Right ventricle myocardium superior (tissue), 1 donor: ENCODE results near the gene TRIM9. TPM values are rescaled to one million over a fixed set of nuclear protein-coding genes. Genes with fewer than 3 reads are reported as not detected.
A peak's percentile ranks its signal among the peaks of the same experiment; 100 is the strongest.
"Not testable (repeated sequence)": the region's sequence is repeated elsewhere in the genome, so short reads cannot be mapped to it uniquely, and the experiment has no call there.

ENCODE experiments used
- ATAC-seq: fragments of 200-7000 bp; cut with Tn5 transposase; one replicate; pipeline ENCODE4 v1.9.1; 2020; ENCODE audit warnings: mild to moderate bottlenecking; ENCODE audit not compliant: poor library complexity
- DNase-seq: peaks from one replicate; pipeline ENCODE4 v3.0.0-alpha.2; 2020
- intact Hi-C: fragments of 100-400 bp; cut with DNase I; formaldehyde crosslinking; loops from one replicate; pipeline ENCODE4 v1.11.2; 2022
- total RNA-seq: library from RNA; stranded (reverse); fragmentation: NEBNext Ultra II Directional; extraction: Animal tissue kit (Norgen Biotek cat#: 25700); gene quantifications from one replicate; pipeline ENCODE4 v1.2.1, GENCODE V29; 2021
- donor health status: DM: no; HTN: yes; CAD: no; lungs with severe emphysema.

TRIM9 gene
- total RNA-seq, 1 donor from 2014 or later: 0.40 TPM

GRCh38 chr14:50979941-50980850 lies 114.7 kb downstream of the TRIM9 start:
- intact Hi-C loops: no loop called here
- ATAC-seq: no peak
- no peak for DNase-seq

- intact Hi-C loops: no loop called here
- DNase-seq: no peak
- no peak for ATAC-seq
Measured at GRCh38 chr14:50978888-50979287, 116.0 kb downstream of the TRIM9 start.

- intact Hi-C loops: no loop called here
- ATAC-seq (no peak), DNase-seq (no peak)
Measured at GRCh38 chr14:50978529-50978871, 116.4 kb downstream of the TRIM9 start.

- intact Hi-C loops: no loop called here
- DNase-seq (no peak), ATAC-seq (no peak)
Measured at GRCh38 chr14:50977863-50978528, 116.9 kb downstream of the TRIM9 start.

GRCh38 chr14:50974118-50974517 lies 120.8 kb downstream of the TRIM9 start:
- intact Hi-C loops: no loop called here
- DNase-seq: no peak
- ATAC-seq: peak; percentile 52

- no peak for DNase-seq
- intact Hi-C loops: no loop called here
Measured at GRCh38 chr14:50972734-50973133, 122.2 kb downstream of the TRIM9 start.

GRCh38 chr14:50970886-50971781 lies 123.8 kb downstream of the TRIM9 start:
- no peak for DNase-seq
- ATAC-seq: no peak
- intact Hi-C loops: no loop called here

More at GRCh38 chr14:50972734-50973133, 122.2 kb downstream of the TRIM9 start:
- ATAC-seq: no peak

GRCh38 chr14:50967790-50968189 lies 127.1 kb downstream of the TRIM9 start:
- ATAC-seq: peak; percentile 60
- no peak for DNase-seq
- intact Hi-C loops: no loop called here

GRCh38 chr14:50967103-50967502 lies 127.8 kb downstream of the TRIM9 start:
- ATAC-seq: no peak
- intact Hi-C loops: no loop called here
- no peak for DNase-seq

GRCh38 chr14:50964683-50965390 lies 130.1 kb downstream of the TRIM9 start:
- intact Hi-C loops: no loop called here
- DNase-seq: no peak
- ATAC-seq: no peak

- intact Hi-C loops: no loop called here
- ATAC-seq (no peak), DNase-seq (no peak)
Measured at GRCh38 chr14:50963919-50964318, 131.0 kb downstream of the TRIM9 start.

- ATAC-seq: no peak
- no peak for DNase-seq
- intact Hi-C loops: no loop called here
Measured at GRCh38 chr14:50961605-50962221, 133.2 kb downstream of the TRIM9 start.

GRCh38 chr14:50957296-50957695 lies 137.6 kb downstream of the TRIM9 start:
- intact Hi-C loops: loop anchor here (10.0 kb wide), 1 partner anchor 268 kb away; no protein-coding TSS in a partner anchor
- DNase-seq (no peak), ATAC-seq (no peak)

GRCh38 chr14:50956421-50956820 lies 138.5 kb downstream of the TRIM9 start:
- intact Hi-C loops: loop anchor here (10.0 kb wide), 1 partner anchor 268 kb away; no protein-coding TSS in a partner anchor
- DNase-seq, ATAC-seq: not testable (repeated sequence)

GRCh38 chr14:50955373-50956043 lies 139.4 kb downstream of the TRIM9 start:
- ATAC-seq: peak; percentile 74

GRCh38 chr14:50954811-50955372 lies 140.0 kb downstream of the TRIM9 start:
- ATAC-seq (peak; percentile 75), DNase-seq (no peak)
- intact Hi-C loops: loop anchor here (10.0 kb wide), 1 partner anchor 270 kb away; no protein-coding TSS in a partner anchor

More at GRCh38 chr14:50955373-50956043, 139.4 kb downstream of the TRIM9 start:
- intact Hi-C loops: loop anchor here (10.0 kb wide), 1 partner anchor 269 kb away; no protein-coding TSS in a partner anchor
- DNase-seq: peak; percentile 70

- intact Hi-C loops: loop anchor here (10.0 kb wide), 1 partner anchor 271 kb away; no protein-coding TSS in a partner anchor
- no peak for ATAC-seq
- DNase-seq: no peak
Measured at GRCh38 chr14:50953502-50953901, 141.4 kb downstream of the TRIM9 start.
